ENCODE measurements around the gene SNRK.

GRCh38 chr3:43338295-43338694 is 52.0 kb downstream of the SNRK start:
- TF ChIP-seq CTCF (tag by site-specific recombination; IDR thresholded peaks at IDR 0.05) (no peak), ZIC2 (tag by site-specific recombination; IDR thresholded peaks at IDR 0.05) (no peak), REPIN1 (tag by site-specific recombination; IDR thresholded peaks at IDR 0.05; ENCODE audit: low read depth) (no peak), ZNF510 (tag by site-specific recombination; IDR thresholded peaks at IDR 0.05; ENCODE audit: insufficient replicate concordance) (peak; percentile 27), TCF7L2 (IDR thresholded peaks at IDR 0.05; ENCODE audit: borderline replicate concordance, low read depth, low read length) (no peak), KLF16 (tag by site-specific recombination; IDR thresholded peaks at IDR 0.05) (no peak), ZFP3 (tag by site-specific recombination; IDR thresholded peaks at IDR 0.05; ENCODE audit: low read depth) (no peak)

All from HEK293 (cell line).